ENCODE data around the gene THOP1.

DNA sequence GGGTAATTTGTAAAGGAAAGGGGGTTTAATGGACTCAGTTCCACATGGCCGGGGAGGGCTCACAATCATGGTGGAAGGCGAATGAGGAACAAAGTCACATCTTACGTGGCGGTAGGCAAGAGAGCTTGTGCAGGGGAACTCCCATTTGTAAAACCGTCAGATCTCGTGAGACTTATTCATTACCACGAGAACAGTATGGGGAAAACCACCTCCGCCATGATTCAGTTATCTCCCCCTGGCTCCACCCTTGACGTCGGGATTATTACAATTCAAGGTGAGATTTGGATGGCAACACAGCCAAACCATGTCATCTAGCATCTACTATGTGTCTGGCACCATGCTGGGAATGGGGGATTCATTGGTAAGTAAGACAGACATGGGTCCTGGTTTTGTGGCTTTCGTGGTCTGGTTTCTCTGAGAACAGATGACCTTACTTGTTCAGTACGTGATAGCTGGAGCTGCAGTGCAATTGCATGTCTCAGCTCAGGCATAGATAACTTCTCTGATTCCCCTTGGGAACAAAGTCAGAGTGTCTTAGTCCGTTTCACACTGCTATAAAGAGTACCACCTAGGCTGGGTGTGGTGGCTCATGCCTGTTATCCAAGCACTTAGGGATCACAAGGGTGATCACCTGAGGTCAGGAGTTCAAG, 42.7 kb downstream of the THOP1 start:
- TF ChIP-seq, protein P1, sequence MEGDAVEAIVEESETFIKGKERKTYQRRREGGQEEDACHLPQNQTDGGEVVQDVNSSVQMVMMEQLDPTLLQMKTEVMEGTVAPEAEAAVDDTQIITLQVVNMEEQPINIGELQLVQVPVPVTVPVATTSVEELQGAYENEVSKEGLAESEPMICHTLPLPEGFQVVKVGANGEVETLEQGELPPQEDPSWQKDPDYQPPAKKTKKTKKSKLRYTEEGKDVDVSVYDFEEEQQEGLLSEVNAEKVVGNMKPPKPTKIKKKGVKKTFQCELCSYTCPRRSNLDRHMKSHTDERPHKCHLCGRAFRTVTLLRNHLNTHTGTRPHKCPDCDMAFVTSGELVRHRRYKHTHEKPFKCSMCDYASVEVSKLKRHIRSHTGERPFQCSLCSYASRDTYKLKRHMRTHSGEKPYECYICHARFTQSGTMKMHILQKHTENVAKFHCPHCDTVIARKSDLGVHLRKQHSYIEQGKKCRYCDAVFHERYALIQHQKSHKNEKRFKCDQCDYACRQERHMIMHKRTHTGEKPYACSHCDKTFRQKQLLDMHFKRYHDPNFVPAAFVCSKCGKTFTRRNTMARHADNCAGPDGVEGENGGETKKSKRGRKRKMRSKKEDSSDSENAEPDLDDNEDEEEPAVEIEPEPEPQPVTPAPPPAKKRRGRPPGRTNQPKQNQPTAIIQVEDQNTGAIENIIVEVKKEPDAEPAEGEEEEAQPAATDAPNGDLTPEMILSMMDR (IDR thresholded peaks at IDR 0.05; ENCODE audit: low read depth, low read length, poor library complexity, severe bottlenecking) = no peak
- no peak for TF ChIP-seq EZH2phosphoT487 (IDR thresholded peaks at IDR 0.05; ENCODE audit: borderline replicate concordance, low read length)
